Thoracic aorta (tissue), 2 donors: ENCODE results near the gene TJP3. TPM values are rescaled to one million over a fixed set of nuclear protein-coding genes. Genes with fewer than 3 reads are reported as not detected.

ENCODE experiments used
- ATAC-seq: fragments of 150-250 bp; one replicate; pipeline ENCODE4 v1.8.0; 2017; ENCODE audit warnings: low read depth; ENCODE audit not compliant: insufficient number of reproducible peaks, low FRiP score
- DNase-seq: peaks from one replicate; pipeline ENCODE4 v3.0.0-alpha.2; 2020; ENCODE audit warnings: low spot score
- H3K27ac ChIP-seq, 2 donors: fragments of 200-600 bp; sonication (generic); 1 replicate in 1 of 2; 2 replicates in 1 of 2; pipeline ENCODE4 v1.5.1; 2016; ENCODE audit warnings: mild to moderate bottlenecking in 2 of 2, moderate library complexity in 2 of 2
- H3K27me3 ChIP-seq: fragments of 200-600 bp; sonication (generic); replicated peaks from 2 replicates; pipeline ENCODE4 v1.6.0; 2016; ENCODE audit warnings: mild to moderate bottlenecking; ENCODE audit not compliant: insufficient read depth
- H3K36me3 ChIP-seq: fragments of 200-600 bp; sonication (generic); one replicate; pipeline ENCODE4 v1.5.1; 2016
- H3K4me1 ChIP-seq, 2 donors: fragments of 200-600 bp; sonication (generic); 1 replicate in 1 of 2; 2 replicates in 1 of 2; pipeline versions ENCODE4 v1.5.1 to v1.6.0; 2016; ENCODE audit warnings: low read depth in 2 of 2, mild to moderate bottlenecking in 1 of 2; ENCODE audit not compliant: control insufficient read depth in 1 of 2
- H3K4me3 ChIP-seq: fragments of 200-600 bp; sonication (generic); 2 replicates; pipeline ENCODE4 v1.5.1; 2016; ENCODE audit warnings: mild to moderate bottlenecking
- H3K9me3 ChIP-seq: fragments of 200-600 bp; sonication (generic); 2 replicates; pipeline ENCODE4 v1.5.1; 2016
- CTCF ChIP-seq: fragments of 200-600 bp; sonication (generic); IDR thresholded peaks from one replicate; pipeline ENCODE4 v1.5.1; 2019; ENCODE audit warnings: antibody characterized with exemption
- total RNA-seq, 2 donors: library from RNA; depleted of rRNA; stranded (reverse); fragments of >200 nt; gene quantifications; one replicate each; pipeline versions ENCODE4 v1.1.0 to v1.2.3, GENCODE V29; 2016

TJP3 gene
- total RNA-seq, 2 donors from 2014 or later, result 0.41 to 2.1 TPM

DNA sequence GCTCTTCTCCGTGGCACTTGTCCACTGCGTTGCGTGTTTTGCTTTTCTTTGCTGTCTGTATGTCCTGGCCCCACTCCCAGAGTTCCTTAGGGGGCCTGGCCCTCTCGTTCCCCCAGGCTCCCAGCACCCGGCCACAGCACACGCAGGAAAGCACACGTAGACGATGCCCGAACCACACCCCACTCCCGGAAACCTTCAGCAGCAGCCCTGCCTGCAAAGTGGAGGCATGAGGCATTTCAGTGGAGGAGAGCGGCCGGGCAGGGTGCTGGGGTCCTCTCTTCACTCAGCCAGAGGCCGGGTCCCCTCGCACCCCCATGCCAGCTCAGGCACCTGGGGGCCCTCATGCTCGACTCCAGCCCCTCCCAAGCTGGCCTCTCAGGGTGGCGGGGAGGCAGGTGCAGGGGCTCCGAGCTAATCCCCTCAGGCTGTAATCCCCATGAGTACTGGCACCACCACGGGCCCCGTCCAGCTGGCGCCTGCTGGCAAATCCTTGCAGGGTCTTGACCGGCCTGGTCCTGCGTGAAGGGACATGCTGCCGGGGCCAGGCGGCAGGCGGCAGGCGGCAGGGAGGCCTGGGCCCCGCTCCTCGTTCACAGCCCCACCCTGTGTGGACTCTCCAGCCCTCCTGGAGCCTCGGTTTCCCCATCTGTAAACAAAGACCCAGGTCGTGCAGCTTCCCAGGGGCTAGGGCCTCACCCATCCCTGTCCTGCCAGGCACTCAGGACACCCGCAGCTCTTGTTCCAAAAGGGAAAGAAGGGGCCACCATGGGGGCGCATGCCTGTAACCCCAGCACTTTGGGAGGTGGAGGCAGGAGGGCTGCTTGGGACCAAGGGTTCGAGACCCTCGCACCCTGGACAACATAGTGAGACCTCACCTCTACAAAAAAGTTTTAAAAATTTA, 14.9 kb upstream of the TJP3 start:
- Histone ChIP-seq H3K4me1 (peaks cover 18 to 49% of the 10 kb centered on the region in 2 donors), H3K36me3 (no peaks in the 10 kb centered on the region), H3K4me3 (peak overlapping the region; percentile 54), H3K27me3 (no peaks in the 10 kb centered on the region), H3K9me3 (no peaks in the 10 kb centered on the region), H3K27ac (peak overlapping the region; percentile 82 to 84)
- TF ChIP-seq CTCF, result no peak
- DNase-seq, result no peak
- no peak for ATAC-seq

DNA sequence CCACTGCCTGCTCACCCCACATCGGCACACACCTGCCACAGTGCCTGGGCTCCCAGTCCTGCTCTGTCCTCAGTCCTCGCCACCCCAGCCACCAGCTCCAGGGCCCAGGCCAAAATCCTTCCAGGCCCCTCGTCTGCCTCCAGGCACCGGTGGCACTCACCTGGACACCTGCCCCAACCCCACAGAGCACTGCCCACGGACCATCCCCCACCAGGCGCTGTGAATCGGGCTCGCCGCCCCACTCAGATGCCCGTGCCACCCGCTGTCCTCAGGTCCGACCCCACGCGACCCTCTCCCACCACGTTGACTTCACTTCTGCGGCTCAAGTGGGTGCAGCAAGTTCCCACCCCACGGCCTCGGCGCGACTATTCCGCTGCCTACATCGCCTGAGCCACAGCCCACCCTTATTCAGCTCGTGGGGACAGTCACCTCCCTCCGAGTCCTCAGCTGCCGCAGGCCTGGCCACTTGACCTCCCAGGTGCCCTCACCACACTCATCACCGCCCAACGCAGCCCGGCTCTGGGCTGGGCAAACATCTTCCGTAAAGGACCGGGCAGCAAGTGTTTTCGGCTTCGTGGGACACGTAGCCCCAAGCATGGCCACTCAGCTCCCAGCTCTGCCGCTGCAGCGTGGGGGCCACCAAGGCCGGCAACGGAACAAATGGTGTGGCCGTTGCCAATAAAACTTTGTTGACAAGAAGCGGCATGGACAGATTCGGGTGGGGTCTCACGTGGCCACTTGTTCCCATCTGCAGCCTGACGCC, 13.6 kb upstream of the TJP3 start:
- H3K36me3 ChIP-seq, result no peaks in the 10 kb centered on the region
- no peak for DNase-seq
- no peak overlapping the region for H3K4me3 ChIP-seq
- H3K4me1 ChIP-seq, result peaks cover 22 to 51% of the 10 kb centered on the region in 2 donors
- H3K27me3 ChIP-seq, result no peaks in the 10 kb centered on the region
- H3K27ac ChIP-seq, result peak overlapping the region; percentile 30 to 82
- ATAC-seq, result no peak
- no peaks in the 10 kb centered on the region for H3K9me3 ChIP-seq
- no peak for TF ChIP-seq CTCF

DNA sequence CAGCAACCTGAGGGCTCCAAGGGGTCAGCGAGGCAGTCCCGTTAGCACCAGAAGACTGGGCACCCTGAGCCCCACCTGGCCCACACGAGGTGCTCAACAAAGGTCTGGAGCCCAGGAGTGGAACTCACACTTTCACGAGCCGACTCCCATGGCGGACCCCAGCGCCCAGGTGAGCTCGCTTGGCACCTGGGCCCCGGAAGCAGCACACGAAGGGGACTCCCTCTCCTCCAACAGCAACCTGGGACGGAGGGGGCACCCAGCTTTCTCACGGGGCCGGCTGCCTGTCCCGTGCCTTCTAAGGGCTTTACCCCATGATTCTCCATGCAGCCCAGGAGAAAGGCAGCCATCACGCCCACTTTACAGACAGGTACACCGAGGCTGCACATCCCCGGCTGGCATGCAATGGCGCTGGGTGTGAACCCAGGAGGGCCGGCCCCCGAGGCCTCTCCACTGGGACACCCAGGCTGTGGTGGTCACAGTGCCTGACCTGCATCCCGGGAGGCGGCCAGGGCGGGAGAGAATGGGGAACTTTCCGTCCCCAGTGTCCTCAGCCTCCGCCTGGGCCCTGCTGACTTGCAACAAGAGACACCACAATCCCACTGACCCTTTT, 13.0 kb upstream of the TJP3 start:
- H3K4me1 ChIP-seq, result peaks cover 22 to 51% of the 10 kb centered on the region in 2 donors
- H3K27me3 ChIP-seq, result no peaks in the 10 kb centered on the region
- DNase-seq, result no peak
- peak overlapping the region in 1 of 2 donors; percentile 82 for H3K27ac ChIP-seq
- H3K9me3 ChIP-seq, result no peaks in the 10 kb centered on the region
- no peaks in the 10 kb centered on the region for H3K36me3 ChIP-seq
- H3K4me3 ChIP-seq, result no peak overlapping the region
- TF ChIP-seq CTCF, result no peak
- no peak for ATAC-seq

GRCh38 chr19:3695986-3696659, 12.1 kb upstream of the TJP3 start:
- Histone ChIP-seq H3K4me1 (peaks cover 22 to 51% of the 10 kb centered on the region in 2 donors), H3K27me3 (no peaks in the 10 kb centered on the region), H3K27ac (peak overlapping the region; percentile 5 to 17), H3K4me3 (no peak overlapping the region), H3K36me3 (no peaks in the 10 kb centered on the region), H3K9me3 (no peaks in the 10 kb centered on the region)
- no peak for TF ChIP-seq CTCF
- ATAC-seq (no peak), DNase-seq (no peak)
